ENCODE results near the gene WDR54. TPM values are rescaled to one million over a fixed set of nuclear protein-coding genes. Genes with fewer than 3 reads are reported as not detected.
"Not testable (repeated sequence)": the region's sequence is repeated elsewhere in the genome, so short reads cannot be mapped to it uniquely, and the experiment has no call there.

The WDR54 gene
- total and polyA plus RNA-seq, 10 of the 15 experiments (the other 5 are each of a cell fraction or from before 2014, with no cell fraction given): 38.2 to 116 (median 89.1) TPM

DNA sequence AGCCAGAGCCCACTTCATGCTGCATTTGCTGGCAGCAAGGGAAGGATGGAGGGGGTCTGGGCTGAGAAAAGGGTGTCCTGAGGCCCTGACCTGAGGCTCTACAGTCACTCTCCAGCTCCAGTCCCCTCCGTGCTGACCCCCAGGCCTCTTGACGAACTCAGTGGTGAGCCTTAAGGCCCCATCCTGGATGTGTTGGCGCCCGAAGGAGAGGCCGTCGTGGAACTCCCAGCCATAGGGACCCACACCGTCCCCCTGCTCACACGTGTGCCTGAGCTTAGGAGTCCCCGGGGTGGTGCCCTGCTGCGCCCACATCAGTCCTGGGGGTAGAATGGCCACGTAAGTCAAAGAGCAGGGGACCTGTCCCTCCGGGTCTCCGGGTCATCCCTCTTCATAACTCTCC is 42.9 kb downstream of the WDR54 start (continued):
- TF ChIP-seq, protein P1, sequence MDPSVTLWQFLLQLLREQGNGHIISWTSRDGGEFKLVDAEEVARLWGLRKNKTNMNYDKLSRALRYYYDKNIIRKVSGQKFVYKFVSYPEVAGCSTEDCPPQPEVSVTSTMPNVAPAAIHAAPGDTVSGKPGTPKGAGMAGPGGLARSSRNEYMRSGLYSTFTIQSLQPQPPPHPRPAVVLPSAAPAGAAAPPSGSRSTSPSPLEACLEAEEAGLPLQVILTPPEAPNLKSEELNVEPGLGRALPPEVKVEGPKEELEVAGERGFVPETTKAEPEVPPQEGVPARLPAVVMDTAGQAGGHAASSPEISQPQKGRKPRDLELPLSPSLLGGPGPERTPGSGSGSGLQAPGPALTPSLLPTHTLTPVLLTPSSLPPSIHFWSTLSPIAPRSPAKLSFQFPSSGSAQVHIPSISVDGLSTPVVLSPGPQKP (IDR thresholded peaks at IDR 0.05; ENCODE audit: low read depth, low read length): no peak
- no peak for TF ChIP-seq NR2F1 (conservative IDR thresholded peaks at IDR 0.05)
- no peak for TF ChIP-seq EZH2 (IDR thresholded peaks at IDR 0.05; ENCODE audit: borderline replicate concordance, control insufficient read depth, low read depth, low read length)
- no peak for TF ChIP-seq ZNF274 (IDR thresholded peaks at IDR 0.05; ENCODE audit: insufficient read depth, insufficient read length)
- TF ChIP-seq ZNF384 (IDR thresholded peaks at IDR 0.05; ENCODE audit: borderline replicate concordance, low read depth, low read length): no peak
- TF ChIP-seq IKZF2 (IDR thresholded peaks at IDR 0.05): no peak
- TF ChIP-seq, protein P2, sequence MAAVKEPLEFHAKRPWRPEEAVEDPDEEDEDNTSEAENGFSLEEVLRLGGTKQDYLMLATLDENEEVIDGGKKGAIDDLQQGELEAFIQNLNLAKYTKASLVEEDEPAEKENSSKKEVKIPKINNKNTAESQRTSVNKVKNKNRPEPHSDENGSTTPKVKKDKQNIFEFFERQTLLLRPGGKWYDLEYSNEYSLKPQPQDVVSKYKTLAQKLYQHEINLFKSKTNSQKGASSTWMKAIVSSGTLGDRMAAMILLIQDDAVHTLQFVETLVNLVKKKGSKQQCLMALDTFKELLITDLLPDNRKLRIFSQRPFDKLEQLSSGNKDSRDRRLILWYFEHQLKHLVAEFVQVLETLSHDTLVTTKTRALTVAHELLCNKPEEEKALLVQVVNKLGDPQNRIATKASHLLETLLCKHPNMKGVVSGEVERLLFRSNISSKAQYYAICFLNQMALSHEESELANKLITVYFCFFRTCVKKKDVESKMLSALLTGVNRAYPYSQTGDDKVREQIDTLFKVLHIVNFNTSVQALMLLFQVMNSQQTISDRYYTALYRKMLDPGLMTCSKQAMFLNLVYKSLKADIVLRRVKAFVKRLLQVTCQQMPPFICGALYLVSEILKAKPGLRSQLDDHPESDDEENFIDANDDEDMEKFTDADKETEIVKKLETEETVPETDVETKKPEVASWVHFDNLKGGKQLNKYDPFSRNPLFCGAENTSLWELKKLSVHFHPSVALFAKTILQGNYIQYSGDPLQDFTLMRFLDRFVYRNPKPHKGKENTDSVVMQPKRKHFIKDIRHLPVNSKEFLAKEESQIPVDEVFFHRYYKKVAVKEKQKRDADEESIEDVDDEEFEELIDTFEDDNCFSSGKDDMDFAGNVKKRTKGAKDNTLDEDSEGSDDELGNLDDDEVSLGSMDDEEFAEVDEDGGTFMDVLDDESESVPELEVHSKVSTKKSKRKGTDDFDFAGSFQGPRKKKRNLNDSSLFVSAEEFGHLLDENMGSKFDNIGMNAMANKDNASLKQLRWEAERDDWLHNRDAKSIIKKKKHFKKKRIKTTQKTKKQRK (IDR thresholded peaks at IDR 0.05; ENCODE audit: low read depth, low read length): no peak
- TF ChIP-seq, protein P3, sequence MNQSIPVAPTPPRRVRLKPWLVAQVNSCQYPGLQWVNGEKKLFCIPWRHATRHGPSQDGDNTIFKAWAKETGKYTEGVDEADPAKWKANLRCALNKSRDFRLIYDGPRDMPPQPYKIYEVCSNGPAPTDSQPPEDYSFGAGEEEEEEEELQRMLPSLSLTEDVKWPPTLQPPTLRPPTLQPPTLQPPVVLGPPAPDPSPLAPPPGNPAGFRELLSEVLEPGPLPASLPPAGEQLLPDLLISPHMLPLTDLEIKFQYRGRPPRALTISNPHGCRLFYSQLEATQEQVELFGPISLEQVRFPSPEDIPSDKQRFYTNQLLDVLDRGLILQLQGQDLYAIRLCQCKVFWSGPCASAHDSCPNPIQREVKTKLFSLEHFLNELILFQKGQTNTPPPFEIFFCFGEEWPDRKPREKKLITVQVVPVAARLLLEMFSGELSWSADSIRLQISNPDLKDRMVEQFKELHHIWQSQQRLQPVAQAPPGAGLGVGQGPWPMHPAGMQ (IDR thresholded peaks at IDR 0.05; ENCODE audit: borderline replicate concordance): no peak
- TF ChIP-seq, protein P4, sequence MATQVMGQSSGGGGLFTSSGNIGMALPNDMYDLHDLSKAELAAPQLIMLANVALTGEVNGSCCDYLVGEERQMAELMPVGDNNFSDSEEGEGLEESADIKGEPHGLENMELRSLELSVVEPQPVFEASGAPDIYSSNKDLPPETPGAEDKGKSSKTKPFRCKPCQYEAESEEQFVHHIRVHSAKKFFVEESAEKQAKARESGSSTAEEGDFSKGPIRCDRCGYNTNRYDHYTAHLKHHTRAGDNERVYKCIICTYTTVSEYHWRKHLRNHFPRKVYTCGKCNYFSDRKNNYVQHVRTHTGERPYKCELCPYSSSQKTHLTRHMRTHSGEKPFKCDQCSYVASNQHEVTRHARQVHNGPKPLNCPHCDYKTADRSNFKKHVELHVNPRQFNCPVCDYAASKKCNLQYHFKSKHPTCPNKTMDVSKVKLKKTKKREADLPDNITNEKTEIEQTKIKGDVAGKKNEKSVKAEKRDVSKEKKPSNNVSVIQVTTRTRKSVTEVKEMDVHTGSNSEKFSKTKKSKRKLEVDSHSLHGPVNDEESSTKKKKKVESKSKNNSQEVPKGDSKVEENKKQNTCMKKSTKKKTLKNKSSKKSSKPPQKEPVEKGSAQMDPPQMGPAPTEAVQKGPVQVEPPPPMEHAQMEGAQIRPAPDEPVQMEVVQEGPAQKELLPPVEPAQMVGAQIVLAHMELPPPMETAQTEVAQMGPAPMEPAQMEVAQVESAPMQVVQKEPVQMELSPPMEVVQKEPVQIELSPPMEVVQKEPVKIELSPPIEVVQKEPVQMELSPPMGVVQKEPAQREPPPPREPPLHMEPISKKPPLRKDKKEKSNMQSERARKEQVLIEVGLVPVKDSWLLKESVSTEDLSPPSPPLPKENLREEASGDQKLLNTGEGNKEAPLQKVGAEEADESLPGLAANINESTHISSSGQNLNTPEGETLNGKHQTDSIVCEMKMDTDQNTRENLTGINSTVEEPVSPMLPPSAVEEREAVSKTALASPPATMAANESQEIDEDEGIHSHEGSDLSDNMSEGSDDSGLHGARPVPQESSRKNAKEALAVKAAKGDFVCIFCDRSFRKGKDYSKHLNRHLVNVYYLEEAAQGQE (IDR thresholded peaks at IDR 0.05; ENCODE audit: low read depth, low read length): no peak
- no peak for TF ChIP-seq SRF (IDR thresholded peaks at IDR 0.05; ENCODE audit: low read depth in 2 of 2, low read length in 2 of 2)
- no peak for TF ChIP-seq TCF12 (IDR thresholded peaks at IDR 0.05; ENCODE audit: low read depth, low read length)

DNA sequence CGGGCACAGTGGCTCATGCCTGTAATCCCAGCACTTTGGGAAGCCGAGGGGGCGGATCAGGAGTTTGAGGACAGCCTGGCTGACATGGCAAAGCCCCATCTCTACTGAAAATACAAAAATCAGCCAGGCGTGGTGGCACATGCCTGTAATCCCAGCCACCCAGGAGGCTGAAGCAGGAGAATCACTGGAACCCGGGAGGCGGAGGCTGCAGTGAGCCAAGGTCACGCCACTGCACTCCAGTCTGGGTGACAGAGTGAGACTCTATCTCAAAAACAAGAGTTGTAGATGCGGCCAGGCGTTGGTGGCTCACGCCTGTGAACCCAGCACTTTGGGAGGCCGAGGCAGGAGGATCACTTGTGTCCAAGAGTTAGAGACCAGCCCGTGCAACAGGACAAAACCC is 49.2 kb downstream of the WDR54 start:
- H3K79me2 ChIP-seq (ENCODE audit: control insufficient read depth, insufficient read depth, low read length): peaks cover 14% of the 10 kb centered on the region
- FAIRE-seq; H2AFZ ChIP-seq (ENCODE audit: control insufficient read depth, low read depth, low read length); H3K4me2 ChIP-seq (ENCODE audit: control insufficient read depth, insufficient read depth); H3K27ac ChIP-seq (ENCODE audit: control insufficient read depth, insufficient read depth); in situ Hi-C loops (cut with MboI); H3K4me1 ChIP-seq (ENCODE audit: control insufficient read depth, insufficient read depth, low read length); ATAC-seq; intact Hi-C loops (cut with micrococcal nuclease; ENCODE audit: unreplicated experiment); SMC1A ChIA-PET (ENCODE audit: uncharacterized antibody, unreplicated experiment); BruUV-seq (replicated peaks); DNase-seq (ENCODE audit: low read depth, low spot score); H4K20me1 ChIP-seq (ENCODE audit: control insufficient read depth, insufficient read depth); H3K4me3 ChIP-seq; H3K9me3 ChIP-seq (replicated peaks; ENCODE audit: control insufficient read depth, insufficient read depth, low read length); RAD21 ChIA-PET (ENCODE audit: unreplicated experiment); H3K27me3 ChIP-seq (replicated peaks in 1 of 2; ENCODE audit: control insufficient read depth in 2 of 2, insufficient read depth in 2 of 2, low read length in 1 of 2); H3K9ac ChIP-seq (ENCODE audit: control insufficient read depth, insufficient read depth, low read length); H3K36me3 ChIP-seq (ENCODE audit: control insufficient read depth in 2 of 2, insufficient read depth in 2 of 2, low read length in 1 of 2): not testable (repeated sequence)
- CTCF ChIA-PET: interaction anchor here (1.0 to 2.7 kb wide), 2 partner anchors 11 to 19 kb away, joined by 3 to 20 read pairs; partner anchors contain the start of genes CCDC142 and TTC31
- 93% methylated on average over 12 of the region's 12 CpGs for WGBS (ENCODE audit: insufficient coverage, insufficient replicate concordance, low lambda C conversion rate, missing lambda C conversion rate)
- POLR2A ChIA-PET: interaction anchor here (0.6 to 2.7 kb wide), 5 partner anchors 11 to 149 kb away, joined by 3 to 14 read pairs (median 3); partner anchors contain the start of gene WBP1

Measured in GM12878 (cell line).